Rectal smooth muscle tissue (tissue), 1 donor: ENCODE data around the gene SLC17A7.
A peak's percentile ranks its signal among the peaks of the same experiment; 100 is the strongest.
"Not testable (repeated sequence)": the region's sequence is repeated elsewhere in the genome, so short reads cannot be mapped to it uniquely, and the experiment has no call there.

Experiments used
- H3K27ac ChIP-seq: one replicate; pipeline ENCODE4 v1.7.0; 2013; ENCODE audit warnings: low read depth, low read length, inconsistent platforms
- H3K27me3 ChIP-seq: one replicate; pipeline ENCODE4 v1.7.0; 2013; ENCODE audit warnings: low read length; ENCODE audit not compliant: control insufficient read depth, insufficient read depth
- H3K36me3 ChIP-seq: one replicate; pipeline ENCODE4 v1.7.0; 2013; ENCODE audit warnings: low read length; ENCODE audit not compliant: control insufficient read depth, insufficient read depth
- H3K4me1 ChIP-seq: one replicate; pipeline ENCODE4 v1.7.0; 2013; ENCODE audit warnings: low read length; ENCODE audit not compliant: control insufficient read depth, insufficient read depth
- H3K4me3 ChIP-seq: one replicate; pipeline ENCODE4 v1.7.0; 2013; ENCODE audit warnings: low read length
- H3K9ac ChIP-seq: one replicate; pipeline ENCODE4 v1.7.0; 2013; ENCODE audit warnings: low read length

The SLC17A7 gene

DNA sequence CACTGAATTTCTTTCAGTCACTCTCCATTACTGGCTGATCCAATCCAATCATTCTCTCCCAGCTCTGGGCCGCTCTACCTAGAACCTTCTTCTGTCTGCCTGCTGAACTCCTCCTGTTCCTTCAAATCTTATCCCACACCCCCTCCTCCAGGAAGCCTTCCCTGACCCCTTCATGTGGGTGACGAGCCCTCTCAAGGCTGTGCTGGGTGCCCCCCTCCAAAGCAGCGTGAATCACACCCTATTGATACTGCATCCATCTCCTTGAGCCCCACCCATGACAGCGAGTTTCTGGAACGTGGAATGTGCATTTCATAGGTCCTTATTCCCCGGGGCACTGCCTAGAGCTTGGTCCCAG, 7.1 kb upstream of the SLC17A7 start:
- Histone ChIP-seq H3K9ac (no peak overlapping the region), H3K4me1 (no peaks in the 10 kb centered on the region), H3K4me3 (no peak overlapping the region), H3K27ac (no peak overlapping the region), H3K36me3 (no peaks in the 10 kb centered on the region), H3K27me3 (no peaks in the 10 kb centered on the region)

DNA sequence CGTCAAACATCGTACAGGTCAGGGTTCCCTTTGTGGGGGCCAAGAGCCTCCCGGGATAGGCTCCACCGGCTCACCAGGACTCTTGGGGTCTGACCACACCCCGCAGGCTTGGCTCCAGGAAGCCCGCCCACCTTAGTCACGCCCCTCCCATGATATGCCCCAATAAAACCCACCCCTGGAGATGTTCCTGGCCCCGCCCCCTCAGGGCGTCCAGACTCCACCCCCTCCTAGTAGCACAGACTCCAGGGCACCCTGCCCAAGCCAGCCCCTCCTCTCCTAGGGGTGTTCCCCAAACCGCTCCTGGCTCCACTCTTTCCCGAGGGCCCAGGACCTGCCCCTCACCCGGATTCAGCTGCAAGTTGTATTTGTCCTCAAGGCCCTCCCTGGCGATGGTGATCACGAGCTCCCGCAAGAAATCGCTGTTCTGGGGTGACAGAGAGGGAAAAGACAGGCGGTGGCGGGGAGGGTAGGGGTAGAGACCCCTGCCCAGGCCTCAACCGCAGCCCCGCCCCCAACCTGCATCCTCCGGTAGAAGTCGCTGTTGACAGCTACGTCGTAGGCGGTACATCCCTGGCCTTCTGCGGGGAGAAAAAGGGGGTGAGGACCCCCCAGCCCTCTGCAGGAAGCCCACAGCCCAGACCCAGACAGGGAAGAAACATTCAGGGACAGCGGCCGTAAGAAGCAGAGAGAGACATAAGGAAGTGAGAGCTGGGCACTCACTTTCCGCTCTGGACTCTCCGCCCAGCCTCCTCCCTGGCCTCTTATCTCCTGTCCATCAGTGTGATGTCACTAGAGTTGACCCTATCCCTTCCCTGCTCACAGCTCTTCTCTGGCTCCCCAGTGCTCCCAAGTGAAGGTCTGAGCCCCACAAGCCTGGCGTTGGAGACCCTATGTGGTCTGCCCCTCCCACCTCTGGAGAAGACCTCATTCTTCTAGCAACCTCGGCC, 6.4 kb upstream of the SLC17A7 start:
- Histone ChIP-seq H3K27ac (no peak overlapping the region), H3K4me1 (no peaks in the 10 kb centered on the region), H3K36me3 (no peaks in the 10 kb centered on the region), H3K27me3 (no peaks in the 10 kb centered on the region), H3K9ac (no peak overlapping the region), H3K4me3 (no peak overlapping the region)

DNA sequence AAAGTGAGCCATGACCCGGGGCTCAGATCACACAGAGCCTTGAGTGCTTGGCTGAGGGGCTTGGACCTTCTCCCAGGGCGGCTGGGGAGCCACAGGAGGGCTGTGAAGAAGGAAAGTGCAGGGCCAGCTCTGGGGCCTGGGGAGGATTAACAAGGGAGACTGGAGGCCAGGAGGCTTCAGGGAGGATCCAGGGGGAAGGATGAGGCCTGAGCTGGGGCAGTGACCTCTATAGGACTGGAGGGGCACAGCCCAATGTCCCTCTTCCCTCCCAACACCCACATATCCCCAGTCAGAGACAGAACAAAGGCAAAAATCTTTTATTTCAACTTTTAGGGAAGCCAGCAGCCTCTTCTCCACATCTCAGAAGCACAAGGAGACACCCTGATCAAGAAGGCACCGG, 4.7 kb upstream of the SLC17A7 start:
- Histone ChIP-seq H3K36me3 (no peaks in the 10 kb centered on the region), H3K4me1 (no peaks in the 10 kb centered on the region), H3K27me3 (peaks cover 5% of the 10 kb centered on the region), H3K9ac (no peak overlapping the region), H3K27ac (no peak overlapping the region), H3K4me3 (no peak overlapping the region)

DNA sequence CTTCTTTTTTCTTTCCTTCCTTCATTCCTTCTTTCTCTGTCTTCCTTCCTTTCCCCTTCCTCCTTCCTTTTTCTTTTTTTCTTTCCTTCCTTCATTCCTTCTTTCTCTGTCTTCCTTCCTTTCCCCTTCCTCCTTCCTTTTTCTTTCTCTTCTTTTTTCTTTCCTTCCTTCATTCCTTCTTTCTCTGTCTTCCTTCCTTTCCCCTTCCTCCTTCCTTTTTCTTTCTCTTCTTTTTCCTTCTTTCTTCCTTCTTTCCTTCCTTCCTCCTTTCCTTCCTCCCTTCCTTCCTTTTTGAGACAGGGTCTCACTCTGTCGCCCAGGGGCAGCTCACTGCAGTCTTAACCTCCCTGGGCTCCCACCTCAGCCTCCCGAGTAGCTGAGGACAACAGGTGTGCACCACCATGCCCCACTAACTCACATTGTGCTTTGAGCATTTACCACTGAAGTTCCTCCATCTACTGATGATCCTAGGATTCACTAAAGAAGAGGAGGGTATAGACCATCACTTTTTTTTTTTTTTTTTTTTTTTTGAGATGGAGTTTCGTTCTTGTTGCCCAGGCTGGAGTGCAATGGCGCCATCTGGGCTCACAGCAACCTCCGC, 2.9 kb upstream of the SLC17A7 start:
- H3K4me3 ChIP-seq, H3K36me3 ChIP-seq, H3K9ac ChIP-seq, H3K27ac ChIP-seq, H3K4me1 ChIP-seq: not testable (repeated sequence)
- peaks cover 20% of the 10 kb centered on the region for H3K27me3 ChIP-seq

DNA sequence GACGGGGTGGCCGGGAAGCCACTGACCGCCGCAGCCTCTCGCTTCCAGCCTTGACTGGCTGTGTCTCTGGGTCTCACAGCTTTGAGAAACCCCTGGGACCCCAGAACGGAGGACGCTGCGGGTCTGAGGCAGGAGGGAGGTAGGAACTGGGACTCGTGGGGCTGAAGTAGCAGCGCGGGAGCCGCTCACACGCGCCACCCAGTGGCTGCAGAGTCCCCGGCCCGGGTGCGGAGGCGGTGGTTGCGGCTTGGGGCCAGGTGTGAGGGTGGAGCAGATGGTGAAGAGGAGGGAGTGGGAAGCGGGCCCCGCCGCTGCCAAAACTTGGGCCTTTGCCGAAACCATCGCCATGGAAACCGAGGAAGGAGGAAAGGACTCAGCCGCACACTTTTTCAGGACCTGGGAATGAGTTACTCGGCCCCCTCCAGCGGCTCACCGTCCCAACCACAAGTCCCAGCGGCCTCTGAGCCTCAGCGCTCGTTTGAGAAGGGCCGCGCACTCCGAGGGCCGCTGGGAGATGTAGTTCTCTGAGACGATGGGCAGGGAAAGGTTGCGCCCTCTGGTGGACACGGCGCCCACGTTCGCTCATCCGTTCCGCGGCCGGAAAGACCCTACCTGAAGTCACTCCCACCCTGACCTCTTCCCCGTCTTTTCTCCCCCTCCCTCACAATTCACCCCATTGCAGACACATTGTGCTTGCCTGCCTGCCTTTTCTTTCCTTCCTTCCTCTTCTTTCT, 2.2 kb upstream of the SLC17A7 start:
- H3K27me3 ChIP-seq: peaks cover 22% of the 10 kb centered on the region
- no peaks in the 10 kb centered on the region for H3K36me3 ChIP-seq
- peak overlapping the region; percentile 0 for H3K27ac ChIP-seq
- H3K9ac ChIP-seq: no peak overlapping the region
- peak overlapping the region; percentile 70 for H3K4me3 ChIP-seq
- H3K4me1 ChIP-seq: no peaks in the 10 kb centered on the region

DNA sequence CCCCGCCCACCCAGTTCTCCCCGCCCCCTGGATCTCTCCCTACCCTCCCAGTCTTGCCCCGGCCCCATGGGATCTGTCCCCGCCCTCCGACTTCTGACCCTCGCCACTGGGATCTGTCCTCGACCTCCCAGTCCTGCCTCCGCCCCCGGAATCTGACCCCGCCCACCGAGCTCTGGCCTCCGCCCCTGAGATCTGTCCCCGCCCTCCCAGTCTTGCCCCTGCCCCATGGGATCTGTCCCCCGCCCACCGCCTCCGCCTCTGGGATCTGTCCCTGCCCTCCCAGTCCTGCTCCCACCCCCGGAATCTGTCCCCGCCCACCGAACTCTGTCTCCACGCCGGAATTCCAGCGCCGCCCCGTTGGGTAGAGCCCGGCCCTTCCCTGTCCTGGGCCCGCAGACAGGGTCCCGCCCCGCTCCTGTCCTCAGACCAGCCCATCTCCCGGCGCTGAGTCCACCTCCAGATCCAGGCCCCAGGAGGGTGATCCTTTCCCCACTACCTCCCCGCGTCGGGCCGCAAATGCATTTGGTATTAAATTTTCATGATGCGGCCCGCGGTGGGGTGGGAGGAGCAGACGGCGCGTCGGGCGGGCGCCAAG, 1.5 kb upstream of the SLC17A7 start:
- Histone ChIP-seq H3K4me1 (no peaks in the 10 kb centered on the region), H3K27me3 (peaks cover 25% of the 10 kb centered on the region), H3K9ac (no peak overlapping the region), H3K4me3 (peak overlapping the region; percentile 70), H3K27ac (peak overlapping the region; percentile 0), H3K36me3 (no peaks in the 10 kb centered on the region)

DNA sequence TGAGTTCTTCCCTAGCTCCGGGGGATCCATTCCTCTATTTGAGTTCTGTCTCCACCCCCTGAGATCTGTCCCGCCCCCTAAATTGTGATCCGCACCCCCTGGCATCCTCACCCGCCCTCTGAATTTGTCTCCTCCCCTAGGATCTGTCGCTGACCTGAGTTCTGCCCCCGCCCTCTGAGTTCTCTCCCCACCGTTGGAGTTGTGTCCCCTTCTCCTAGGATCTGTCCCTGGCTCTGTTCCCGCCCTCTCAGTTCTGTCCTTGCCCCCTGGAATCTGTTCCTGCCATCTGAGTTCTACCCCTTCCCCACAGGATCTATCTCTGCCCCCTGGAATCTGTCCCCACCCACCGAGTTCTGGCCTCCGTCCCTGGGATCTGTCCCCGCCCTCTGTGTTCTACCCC, 1.0 kb upstream of the SLC17A7 start:
- Histone ChIP-seq H3K9ac (no peak overlapping the region), H3K27ac (no peak overlapping the region), H3K36me3 (no peaks in the 10 kb centered on the region), H3K27me3 (peaks cover 25% of the 10 kb centered on the region), H3K4me1 (no peaks in the 10 kb centered on the region), H3K4me3 (no peak overlapping the region)

DNA sequence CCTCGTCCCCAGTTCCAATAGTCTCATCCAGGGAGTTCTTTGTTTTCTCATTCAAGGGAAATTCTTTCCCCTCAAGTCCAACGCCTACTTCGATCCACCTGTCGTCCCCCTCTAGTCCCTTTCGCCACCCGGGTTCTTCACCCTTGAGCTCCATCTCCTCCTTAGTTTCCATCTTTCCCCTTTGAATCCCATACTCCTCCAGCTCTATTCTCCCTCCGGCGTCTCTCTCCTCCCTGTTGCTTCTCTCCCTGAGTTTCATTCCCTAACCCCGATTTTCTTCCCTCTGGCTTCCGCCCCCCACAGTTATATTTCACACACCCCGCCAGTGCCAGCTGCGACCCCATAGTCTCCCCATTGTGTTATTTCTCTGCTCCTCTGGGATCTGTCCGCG, 628 bp upstream of the SLC17A7 start:
- no peak overlapping the region for H3K9ac ChIP-seq
- H3K36me3 ChIP-seq: no peaks in the 10 kb centered on the region
- H3K4me1 ChIP-seq: no peaks in the 10 kb centered on the region
- no peak overlapping the region for H3K4me3 ChIP-seq
- H3K27me3 ChIP-seq: peaks cover 27% of the 10 kb centered on the region
- no peak overlapping the region for H3K27ac ChIP-seq

DNA sequence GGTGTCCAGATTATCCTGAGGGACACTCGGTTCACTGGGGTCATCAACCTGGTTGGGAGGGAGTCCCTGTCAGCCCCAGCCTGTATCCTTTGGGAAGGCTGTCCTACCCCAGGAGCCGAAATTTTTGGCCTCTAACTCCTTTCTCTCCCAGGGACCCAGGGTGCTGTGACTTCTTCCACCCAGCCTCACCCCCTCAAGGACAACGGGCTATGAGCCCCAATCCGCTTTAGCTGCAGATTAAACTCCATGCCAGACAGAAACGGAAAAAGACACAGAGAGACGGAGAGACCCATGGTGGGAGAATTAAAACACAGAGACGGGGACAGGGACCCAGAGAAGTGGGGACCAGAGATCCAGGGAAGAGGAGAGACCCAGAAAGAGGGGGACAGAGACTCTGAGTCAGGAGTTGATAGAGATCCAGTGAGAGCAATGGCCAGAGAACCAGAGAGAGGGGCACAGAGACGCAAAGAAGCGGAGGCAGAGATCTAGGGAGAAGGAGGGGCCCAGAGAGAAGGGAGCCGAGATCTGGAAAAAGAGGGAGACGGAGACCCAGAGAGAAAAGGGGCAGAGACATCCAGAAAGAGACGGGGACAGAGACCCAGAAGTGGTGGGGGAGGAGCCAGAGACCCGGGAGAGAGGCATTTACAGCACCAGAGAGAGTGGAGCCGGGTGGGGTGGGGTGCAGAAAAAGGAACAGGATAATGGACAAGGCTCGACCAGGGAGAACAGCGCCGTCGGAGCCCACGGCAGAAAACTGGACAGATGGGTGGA, 703 bp downstream of the SLC17A7 start:
- no peak overlapping the region for H3K27ac ChIP-seq
- no peak overlapping the region for H3K9ac ChIP-seq
- peak overlapping the region; percentile 32 for H3K4me3 ChIP-seq
- no peaks in the 10 kb centered on the region for H3K36me3 ChIP-seq
- no peaks in the 10 kb centered on the region for H3K4me1 ChIP-seq
- H3K27me3 ChIP-seq: peaks cover 37% of the 10 kb centered on the region

DNA sequence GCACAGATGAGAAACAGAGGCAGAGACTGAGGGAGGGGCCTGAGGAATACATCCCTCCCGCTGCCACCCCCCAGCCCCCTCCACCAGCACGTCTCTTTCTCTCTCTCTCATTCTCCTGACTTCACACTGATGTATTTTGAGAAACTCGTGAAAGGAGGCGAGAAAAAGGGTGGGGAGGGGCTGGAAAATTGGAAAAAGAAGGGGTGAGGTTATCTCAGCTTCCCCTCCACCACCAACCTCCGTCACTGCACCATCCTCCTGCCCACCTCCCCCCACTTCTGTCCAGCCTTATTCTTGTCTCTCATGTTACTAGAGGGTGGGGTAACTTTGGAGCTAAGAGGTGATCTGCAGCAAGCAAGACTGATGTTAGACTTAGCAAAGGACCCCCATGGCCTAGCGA, 1.5 kb downstream of the SLC17A7 start:
- Histone ChIP-seq H3K4me1 (no peaks in the 10 kb centered on the region), H3K36me3 (no peaks in the 10 kb centered on the region), H3K27me3 (peaks cover 45% of the 10 kb centered on the region), H3K9ac (no peak overlapping the region), H3K4me3 (no peak overlapping the region), H3K27ac (no peak overlapping the region)

DNA sequence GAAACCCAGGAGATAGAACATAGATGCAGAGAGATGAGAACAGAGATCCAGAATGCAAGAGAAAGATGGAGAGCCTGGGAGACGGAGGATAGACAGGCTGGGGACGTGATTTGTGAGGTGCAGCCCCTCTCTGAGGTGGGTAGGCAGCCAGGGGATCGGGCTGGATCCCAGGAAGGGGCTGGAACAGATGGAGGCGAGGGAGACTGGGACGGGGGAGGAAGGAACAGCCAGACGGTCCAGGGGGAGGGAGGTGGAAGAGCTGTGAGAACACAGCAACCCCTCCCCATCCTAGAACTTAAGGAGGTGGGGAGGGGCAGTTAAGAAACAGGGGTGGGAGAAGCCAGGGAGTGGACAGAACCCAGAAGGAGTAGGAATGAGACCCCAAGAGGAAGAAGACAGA, 3.1 kb downstream of the SLC17A7 start:
- Histone ChIP-seq H3K9ac (no peak overlapping the region), H3K36me3 (no peaks in the 10 kb centered on the region), H3K27ac (no peak overlapping the region), H3K4me1 (no peaks in the 10 kb centered on the region), H3K27me3 (peaks cover 54% of the 10 kb centered on the region), H3K4me3 (no peak overlapping the region)

DNA sequence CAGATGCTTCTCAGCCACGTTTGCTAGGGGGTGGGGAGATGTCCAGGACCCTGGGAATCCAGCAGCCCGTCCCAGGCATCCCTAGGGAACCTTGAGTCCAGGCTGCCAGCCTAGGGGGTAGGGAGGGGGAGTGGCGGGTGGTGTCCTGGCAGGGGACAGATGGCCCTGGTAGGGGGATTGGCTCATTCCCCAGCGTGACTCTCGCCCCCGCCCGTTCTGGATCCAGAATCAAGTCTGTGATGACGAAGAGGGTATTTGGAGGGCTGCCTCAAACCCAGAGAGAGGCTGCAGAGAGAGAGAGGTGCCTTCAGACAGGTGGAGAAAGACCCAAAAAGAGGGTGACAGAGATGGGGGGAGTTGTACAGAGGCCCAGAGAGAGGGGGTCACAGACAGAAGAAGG, 4.1 kb downstream of the SLC17A7 start:
- Histone ChIP-seq H3K27me3 (peaks cover 63% of the 10 kb centered on the region), H3K27ac (no peak overlapping the region), H3K36me3 (no peaks in the 10 kb centered on the region), H3K4me3 (no peak overlapping the region), H3K4me1 (no peaks in the 10 kb centered on the region), H3K9ac (no peak overlapping the region)
